A549 (cell line): Measurements from ENCODE around the gene LEKR1.

Source experiments
- EP300 ChIP-seq, 2 experiments: fragments of >200 bp; sonication (Bioruptor Twin); formaldehyde crosslinking; IDR thresholded peaks; 2 replicates in 1 of 2; 3 replicates in 1 of 2; pipeline ENCODE4 v1.6.1; 2016 to 2017
- POLR2A ChIP-seq: IDR thresholded peaks from 2 replicates; pipeline ENCODE4 v1.6.1; 2012; ENCODE audit warnings: mild to moderate bottlenecking, low read length
- RAD21 ChIP-seq, 2 experiments: fragments of >200 bp in 1 of 2; sonication (Bioruptor Twin) in 1 of 2; formaldehyde crosslinking in 1 of 2; IDR thresholded peaks in 1 of 2; conservative IDR thresholded peaks in 1 of 2; 2 replicates in 1 of 2; 3 replicates in 1 of 2; pipeline ENCODE4 v1.6.1; 2012 to 2018; ENCODE audit warnings: inconsistent platforms in 1 of 2
- RNF2 ChIP-seq: fragments of 200-600 bp; sonication (generic); IDR thresholded peaks from 2 replicates; pipeline ENCODE4 v1.6.1; 2016; ENCODE audit warnings: low read depth, mild to moderate bottlenecking, antibody characterized with exemption, moderate library complexity, borderline replicate concordance
- SREBF2 ChIP-seq: fragments of 450-650 bp; IDR thresholded peaks from 2 replicates; pipeline ENCODE4 v1.6.1; 2014; ENCODE audit warnings: mild to moderate bottlenecking, moderate library complexity
- TP53 ChIP-seq: fragments of 250-450 bp; sonication (Bioruptor Pico); IDR thresholded peaks from 2 replicates; pipeline ENCODE4 v1.5.0; 2021; ENCODE audit warnings: mild to moderate bottlenecking, moderate library complexity
- TF ChIP-seq, protein P1 (sequence below): fragments of >200 bp; sonication (Bioruptor Twin); formaldehyde crosslinking; IDR thresholded peaks from 3 replicates; pipeline ENCODE4 v1.5.1; 2016
- TF ChIP-seq, protein P2 (sequence below): fragments of 450-650 bp; IDR thresholded peaks from 2 replicates; pipeline ENCODE4 v1.6.1; 2014; ENCODE audit warnings: antibody characterized with exemption
- TF ChIP-seq, protein P3 (sequence below): fragments of 150-350 bp; IDR thresholded peaks from 2 replicates; pipeline ENCODE4 v1.6.1; 2014; ENCODE audit warnings: low read depth, mild to moderate bottlenecking, low read length

DNA sequence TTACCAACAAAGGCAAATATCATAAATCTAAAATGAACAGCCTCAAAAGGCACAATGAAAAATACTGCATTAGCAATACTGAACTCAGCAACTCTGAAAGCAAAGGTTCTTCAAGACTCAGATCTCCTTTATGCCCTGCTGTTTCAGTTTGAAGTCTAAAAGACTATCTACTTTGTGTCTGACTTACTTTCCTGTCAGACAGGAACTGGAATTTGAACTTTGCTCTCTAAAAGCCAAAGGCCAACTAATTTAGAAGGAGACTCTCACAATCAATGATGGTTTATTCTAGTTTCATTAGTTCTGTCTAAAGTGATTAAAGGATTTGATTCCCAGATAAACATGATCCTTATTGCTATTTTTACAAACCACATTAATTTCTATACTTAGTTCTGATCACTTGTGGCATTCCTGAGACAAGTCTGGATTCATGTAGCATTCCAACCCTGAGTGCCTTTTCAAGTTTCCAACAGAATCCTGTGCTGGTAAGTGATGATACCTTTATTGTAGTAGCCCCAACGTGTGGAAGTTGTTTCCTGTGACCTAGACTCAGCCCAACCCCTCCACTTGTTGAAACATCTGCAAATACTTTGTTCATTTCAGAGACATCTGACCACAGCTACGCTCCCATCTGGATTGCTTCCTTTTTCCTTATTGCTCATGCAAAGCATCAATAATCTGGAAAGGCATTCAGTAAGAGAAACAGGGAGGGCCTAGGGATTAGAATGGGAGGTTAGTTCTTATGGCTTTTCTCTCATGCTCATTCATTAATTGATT is 14.9 kb upstream of the LEKR1 start:
- TF ChIP-seq, protein P1, sequence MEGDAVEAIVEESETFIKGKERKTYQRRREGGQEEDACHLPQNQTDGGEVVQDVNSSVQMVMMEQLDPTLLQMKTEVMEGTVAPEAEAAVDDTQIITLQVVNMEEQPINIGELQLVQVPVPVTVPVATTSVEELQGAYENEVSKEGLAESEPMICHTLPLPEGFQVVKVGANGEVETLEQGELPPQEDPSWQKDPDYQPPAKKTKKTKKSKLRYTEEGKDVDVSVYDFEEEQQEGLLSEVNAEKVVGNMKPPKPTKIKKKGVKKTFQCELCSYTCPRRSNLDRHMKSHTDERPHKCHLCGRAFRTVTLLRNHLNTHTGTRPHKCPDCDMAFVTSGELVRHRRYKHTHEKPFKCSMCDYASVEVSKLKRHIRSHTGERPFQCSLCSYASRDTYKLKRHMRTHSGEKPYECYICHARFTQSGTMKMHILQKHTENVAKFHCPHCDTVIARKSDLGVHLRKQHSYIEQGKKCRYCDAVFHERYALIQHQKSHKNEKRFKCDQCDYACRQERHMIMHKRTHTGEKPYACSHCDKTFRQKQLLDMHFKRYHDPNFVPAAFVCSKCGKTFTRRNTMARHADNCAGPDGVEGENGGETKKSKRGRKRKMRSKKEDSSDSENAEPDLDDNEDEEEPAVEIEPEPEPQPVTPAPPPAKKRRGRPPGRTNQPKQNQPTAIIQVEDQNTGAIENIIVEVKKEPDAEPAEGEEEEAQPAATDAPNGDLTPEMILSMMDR: no peak
- TF ChIP-seq POLR2A (no peak), EP300 (IDR thresholded peaks at IDR 0.05) (no peak), SREBF2 (no peak), RAD21 (conservative IDR thresholded peaks at IDR 0.05 in 1 of 2, IDR thresholded peaks at IDR 0.05 in 1 of 2) (no peak), RNF2 (no peak), TP53 (CRISPR knock-in tag) (no peak)
- TF ChIP-seq, protein P2, sequence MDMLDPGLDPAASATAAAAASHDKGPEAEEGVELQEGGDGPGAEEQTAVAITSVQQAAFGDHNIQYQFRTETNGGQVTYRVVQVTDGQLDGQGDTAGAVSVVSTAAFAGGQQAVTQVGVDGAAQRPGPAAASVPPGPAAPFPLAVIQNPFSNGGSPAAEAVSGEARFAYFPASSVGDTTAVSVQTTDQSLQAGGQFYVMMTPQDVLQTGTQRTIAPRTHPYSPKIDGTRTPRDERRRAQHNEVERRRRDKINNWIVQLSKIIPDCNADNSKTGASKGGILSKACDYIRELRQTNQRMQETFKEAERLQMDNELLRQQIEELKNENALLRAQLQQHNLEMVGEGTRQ: no peak
- TF ChIP-seq, protein P3, sequence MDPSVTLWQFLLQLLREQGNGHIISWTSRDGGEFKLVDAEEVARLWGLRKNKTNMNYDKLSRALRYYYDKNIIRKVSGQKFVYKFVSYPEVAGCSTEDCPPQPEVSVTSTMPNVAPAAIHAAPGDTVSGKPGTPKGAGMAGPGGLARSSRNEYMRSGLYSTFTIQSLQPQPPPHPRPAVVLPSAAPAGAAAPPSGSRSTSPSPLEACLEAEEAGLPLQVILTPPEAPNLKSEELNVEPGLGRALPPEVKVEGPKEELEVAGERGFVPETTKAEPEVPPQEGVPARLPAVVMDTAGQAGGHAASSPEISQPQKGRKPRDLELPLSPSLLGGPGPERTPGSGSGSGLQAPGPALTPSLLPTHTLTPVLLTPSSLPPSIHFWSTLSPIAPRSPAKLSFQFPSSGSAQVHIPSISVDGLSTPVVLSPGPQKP: no peak
